ENCODE data around the gene TTC28. TPM values are rescaled to one million over a fixed set of nuclear protein-coding genes. Genes with fewer than 3 reads are reported as not detected.

TTC28 gene
- total RNA-seq, 1 experiment from 2014 or later = not detected

GRCh38 chr22:27948569-27948968 is 731.1 kb downstream of the TTC28 start:
- intact Hi-C loops (cut with micrococcal nuclease) = no loop called here
- Mint-ChIP-seq H3K27ac (ENCODE audit: low read depth, unreplicated experiment) (no peak overlapping the region), H3K4me3 (ENCODE audit: unreplicated experiment) (no peak overlapping the region), H3K36me3 (ENCODE audit: insufficient read depth, unreplicated experiment) (no peaks in the 10 kb centered on the region), H3K9me3 (ENCODE audit: unreplicated experiment) (no peaks in the 10 kb centered on the region), H3K4me1 (ENCODE audit: insufficient read depth, unreplicated experiment) (peaks cover 11% of the 10 kb centered on the region), H3K27me3 (ENCODE audit: insufficient read depth, unreplicated experiment) (no peaks in the 10 kb centered on the region)
- ChIA-PET POLR2A (interaction anchor here (1.1 kb wide), 1 partner anchor 29 kb away, joined by 3 read pairs; the partner anchor contains the start of gene PITPNB), CTCF (interaction anchor here (0.9 kb wide), 2 partner anchors 48 to 60 kb away, joined by 3 read pairs; no protein-coding TSS in a partner anchor)
- DNase-seq (ENCODE audit: unreplicated experiment) = no peak
- TF ChIP-seq, protein P1, sequence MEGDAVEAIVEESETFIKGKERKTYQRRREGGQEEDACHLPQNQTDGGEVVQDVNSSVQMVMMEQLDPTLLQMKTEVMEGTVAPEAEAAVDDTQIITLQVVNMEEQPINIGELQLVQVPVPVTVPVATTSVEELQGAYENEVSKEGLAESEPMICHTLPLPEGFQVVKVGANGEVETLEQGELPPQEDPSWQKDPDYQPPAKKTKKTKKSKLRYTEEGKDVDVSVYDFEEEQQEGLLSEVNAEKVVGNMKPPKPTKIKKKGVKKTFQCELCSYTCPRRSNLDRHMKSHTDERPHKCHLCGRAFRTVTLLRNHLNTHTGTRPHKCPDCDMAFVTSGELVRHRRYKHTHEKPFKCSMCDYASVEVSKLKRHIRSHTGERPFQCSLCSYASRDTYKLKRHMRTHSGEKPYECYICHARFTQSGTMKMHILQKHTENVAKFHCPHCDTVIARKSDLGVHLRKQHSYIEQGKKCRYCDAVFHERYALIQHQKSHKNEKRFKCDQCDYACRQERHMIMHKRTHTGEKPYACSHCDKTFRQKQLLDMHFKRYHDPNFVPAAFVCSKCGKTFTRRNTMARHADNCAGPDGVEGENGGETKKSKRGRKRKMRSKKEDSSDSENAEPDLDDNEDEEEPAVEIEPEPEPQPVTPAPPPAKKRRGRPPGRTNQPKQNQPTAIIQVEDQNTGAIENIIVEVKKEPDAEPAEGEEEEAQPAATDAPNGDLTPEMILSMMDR (IDR thresholded peaks at IDR 0.05; ENCODE audit: unreplicated experiment) = no peak
- no TSS peak for BruUV-seq (replicated peaks)

- Mint-ChIP-seq H3K36me3 (ENCODE audit: insufficient read depth, unreplicated experiment) (peaks cover under 1% of the 10 kb centered on the region), H3K27me3 (ENCODE audit: insufficient read depth, unreplicated experiment) (no peaks in the 10 kb centered on the region), H3K4me1 (ENCODE audit: insufficient read depth, unreplicated experiment) (peaks cover 5% of the 10 kb centered on the region), H3K4me3 (ENCODE audit: unreplicated experiment) (no peak overlapping the region), H3K9me3 (ENCODE audit: unreplicated experiment) (no peaks in the 10 kb centered on the region), H3K27ac (ENCODE audit: low read depth, unreplicated experiment) (no peak overlapping the region)
- intact Hi-C loops (cut with micrococcal nuclease) = no loop called here
- DNase-seq (ENCODE audit: unreplicated experiment) = no peak
- POLR2A ChIA-PET = interaction anchor here (1.0 kb wide), 1 partner anchor 12 kb away, joined by 3 read pairs; no protein-coding TSS in a partner anchor
- CTCF ChIA-PET = no interaction called here
- TF ChIP-seq, protein P1 (IDR thresholded peaks at IDR 0.05; ENCODE audit: unreplicated experiment) = no peak
- BruUV-seq (replicated peaks) = no TSS peak
These were observed 732.2 kb downstream of the TTC28 start for GRCh38 chr22:27947448-27947847.

GRCh38 chr22:27941143-27941542 is 738.5 kb downstream of the TTC28 start:
- no TSS peak for BruUV-seq (replicated peaks)
- ChIA-PET POLR2A (no interaction called here), CTCF (no interaction called here)
- Mint-ChIP-seq H3K9me3 (ENCODE audit: unreplicated experiment) (no peaks in the 10 kb centered on the region), H3K27ac (ENCODE audit: low read depth, unreplicated experiment) (no peak overlapping the region), H3K4me3 (ENCODE audit: unreplicated experiment) (no peak overlapping the region), H3K36me3 (ENCODE audit: insufficient read depth, unreplicated experiment) (peaks cover 5% of the 10 kb centered on the region), H3K27me3 (ENCODE audit: insufficient read depth, unreplicated experiment) (no peaks in the 10 kb centered on the region), H3K4me1 (ENCODE audit: insufficient read depth, unreplicated experiment) (no peaks in the 10 kb centered on the region)
- no peak for DNase-seq (ENCODE audit: unreplicated experiment)
- TF ChIP-seq, protein P1 (IDR thresholded peaks at IDR 0.05; ENCODE audit: unreplicated experiment) = no peak
- intact Hi-C loops (cut with micrococcal nuclease) = no loop called here

DNA sequence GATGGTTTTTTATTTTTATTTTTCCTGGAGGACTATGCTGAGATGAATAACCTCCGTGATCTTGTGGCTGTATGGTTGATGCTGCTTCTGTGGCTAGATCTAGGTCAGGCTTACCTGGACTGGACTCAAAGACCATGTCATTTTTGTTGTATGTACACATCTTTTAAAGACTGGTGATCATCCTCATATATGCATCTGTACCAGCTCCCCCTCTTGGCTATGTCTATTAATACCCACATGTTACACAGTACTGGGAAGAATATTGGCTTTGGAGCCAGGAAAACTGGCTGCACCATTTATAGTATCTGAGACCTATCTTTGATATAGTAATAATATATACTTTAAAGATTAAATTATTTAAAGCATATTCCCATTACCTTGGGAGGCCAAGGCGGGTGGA is 742.2 kb downstream of the TTC28 start:
- intact Hi-C loops (cut with micrococcal nuclease) = no loop called here
- TF ChIP-seq, protein P1 (IDR thresholded peaks at IDR 0.05; ENCODE audit: unreplicated experiment) = no peak
- H3K4me3 Mint-ChIP-seq (ENCODE audit: unreplicated experiment) = no peak overlapping the region
- no peak overlapping the region for H3K27ac Mint-ChIP-seq (ENCODE audit: low read depth, unreplicated experiment)
- peaks cover 4% of the 10 kb centered on the region for H3K36me3 Mint-ChIP-seq (ENCODE audit: insufficient read depth, unreplicated experiment)
- ChIA-PET POLR2A (no interaction called here), CTCF (interaction anchor here (1.3 to 1.4 kb wide), 2 partner anchors 18 to 56 kb away, joined by 4 to 6 read pairs; no protein-coding TSS in a partner anchor)
- H3K4me1 Mint-ChIP-seq (ENCODE audit: insufficient read depth, unreplicated experiment) = no peaks in the 10 kb centered on the region
- DNase-seq (ENCODE audit: unreplicated experiment) = no peak
- BruUV-seq (replicated peaks) = no TSS peak
- no peaks in the 10 kb centered on the region for H3K27me3 Mint-ChIP-seq (ENCODE audit: insufficient read depth, unreplicated experiment)
- no peaks in the 10 kb centered on the region for H3K9me3 Mint-ChIP-seq (ENCODE audit: unreplicated experiment)
